Glutamatergic neuron (in vitro differentiated cells): ENCODE data around the gene KIF6. TPM values are rescaled to one million over a fixed set of nuclear protein-coding genes. Genes with fewer than 3 reads are reported as not detected.

Source experiments
- DNase-seq: peaks from one replicate; pipeline ENCODE4 v3.0.0; 2022
- H3K27ac Mint-ChIP-seq: one replicate; pipeline ENCODE4 v1.8.0; 2020; ENCODE audit warnings: mild to moderate bottlenecking, mixed read lengths, inconsistent platforms; ENCODE audit not compliant: unreplicated experiment
- H3K27me3 Mint-ChIP-seq: one replicate; pipeline ENCODE4 v1.8.0; 2020; ENCODE audit warnings: mild to moderate bottlenecking, moderate library complexity, mixed read lengths, inconsistent platforms; ENCODE audit not compliant: unreplicated experiment
- H3K36me3 Mint-ChIP-seq: one replicate; pipeline ENCODE4 v1.8.0; 2020; ENCODE audit warnings: mild to moderate bottlenecking, mixed read lengths, inconsistent platforms; ENCODE audit not compliant: unreplicated experiment
- H3K4me1 Mint-ChIP-seq: one replicate; pipeline ENCODE4 v1.8.0; 2020; ENCODE audit warnings: mild to moderate bottlenecking, low read depth, mixed read lengths, inconsistent platforms; ENCODE audit not compliant: unreplicated experiment
- H3K4me3 Mint-ChIP-seq: one replicate; pipeline ENCODE4 v1.8.0; 2020; ENCODE audit warnings: mild to moderate bottlenecking, mixed read lengths, inconsistent platforms; ENCODE audit not compliant: unreplicated experiment
- H3K9me3 Mint-ChIP-seq: one replicate; pipeline ENCODE4 v1.8.0; 2020; ENCODE audit warnings: mild to moderate bottlenecking, moderate library complexity, mixed read lengths, inconsistent platforms; ENCODE audit not compliant: unreplicated experiment
- CTCF ChIP-seq: fragments of 200-600 bp; sonication (generic); IDR thresholded peaks from one replicate; pipeline ENCODE4 v1.5.0; 2021; ENCODE audit not compliant: partially characterized antibody, unreplicated experiment
- total RNA-seq: library from RNA; stranded (reverse); fragmentation: NEBNext Ultra II Directional; extraction: Animal tissue kit (Norgen Biotek cat#: 25700); gene quantifications from one replicate; pipeline ENCODE4 v1.2.1, GENCODE V29; 2021; ENCODE audit not compliant: unreplicated experiment

KIF6 gene
- total RNA-seq, 1 donor from 2014 or later: 1.1 TPM

GRCh38 chr6:39347206-39347605 is 378.0 kb downstream of the KIF6 start:
- no peak overlapping the region for H3K4me3 Mint-ChIP-seq
- peaks cover 4% of the 10 kb centered on the region for H3K27me3 Mint-ChIP-seq
- peaks cover 4% of the 10 kb centered on the region for H3K4me1 Mint-ChIP-seq
- no peak for DNase-seq
- H3K36me3 Mint-ChIP-seq: no peaks in the 10 kb centered on the region
- no peak overlapping the region for H3K27ac Mint-ChIP-seq
- no peak for TF ChIP-seq CTCF
- H3K9me3 Mint-ChIP-seq: peaks cover 2% of the 10 kb centered on the region

- peaks cover 2% of the 10 kb centered on the region for H3K9me3 Mint-ChIP-seq
- H3K36me3 Mint-ChIP-seq: no peaks in the 10 kb centered on the region
- no peak for TF ChIP-seq CTCF
- peaks cover 4% of the 10 kb centered on the region for H3K4me1 Mint-ChIP-seq
- peaks cover 4% of the 10 kb centered on the region for H3K27me3 Mint-ChIP-seq
- no peak for DNase-seq
- H3K27ac Mint-ChIP-seq: no peak overlapping the region
- H3K4me3 Mint-ChIP-seq: no peak overlapping the region
Observed at GRCh38 chr6:39344821-39345280, 380.4 kb downstream of the KIF6 start.

- no peak for TF ChIP-seq CTCF
- no peak for DNase-seq
- no peak overlapping the region for H3K27ac Mint-ChIP-seq
Observed at GRCh38 chr6:39343396-39343870, 381.8 kb downstream of the KIF6 start.

GRCh38 chr6:39342692-39343395 is 382.4 kb downstream of the KIF6 start:
- Mint-ChIP-seq H3K9me3 (peaks cover 2% of the 10 kb centered on the region), H3K4me1 (peaks cover 4% of the 10 kb centered on the region), H3K27ac (no peak overlapping the region), H3K27me3 (peaks cover 4% of the 10 kb centered on the region), H3K36me3 (no peaks in the 10 kb centered on the region), H3K4me3 (no peak overlapping the region)
- no peak for TF ChIP-seq CTCF
- no peak for DNase-seq

More at GRCh38 chr6:39343396-39343870, 381.8 kb downstream of the KIF6 start:
- H3K4me3 Mint-ChIP-seq: no peak overlapping the region
- no peaks in the 10 kb centered on the region for H3K36me3 Mint-ChIP-seq
- peaks cover 2% of the 10 kb centered on the region for H3K9me3 Mint-ChIP-seq
- H3K27me3 Mint-ChIP-seq: peaks cover 4% of the 10 kb centered on the region
- H3K4me1 Mint-ChIP-seq: peaks cover 4% of the 10 kb centered on the region

GRCh38 chr6:39341937-39342336 is 383.3 kb downstream of the KIF6 start:
- H3K4me3 Mint-ChIP-seq: no peak overlapping the region
- peaks cover 4% of the 10 kb centered on the region for H3K27me3 Mint-ChIP-seq
- TF ChIP-seq CTCF: no peak
- peaks cover 4% of the 10 kb centered on the region for H3K4me1 Mint-ChIP-seq
- DNase-seq: no peak
- no peak overlapping the region for H3K27ac Mint-ChIP-seq
- H3K9me3 Mint-ChIP-seq: peaks cover 2% of the 10 kb centered on the region
- no peaks in the 10 kb centered on the region for H3K36me3 Mint-ChIP-seq
